Measurements from ENCODE around the gene CLTA.
"Not testable (repeated sequence)": the region's sequence is repeated elsewhere in the genome, so short reads cannot be mapped to it uniquely, and the experiment has no call there.

Gene CLTA

DNA sequence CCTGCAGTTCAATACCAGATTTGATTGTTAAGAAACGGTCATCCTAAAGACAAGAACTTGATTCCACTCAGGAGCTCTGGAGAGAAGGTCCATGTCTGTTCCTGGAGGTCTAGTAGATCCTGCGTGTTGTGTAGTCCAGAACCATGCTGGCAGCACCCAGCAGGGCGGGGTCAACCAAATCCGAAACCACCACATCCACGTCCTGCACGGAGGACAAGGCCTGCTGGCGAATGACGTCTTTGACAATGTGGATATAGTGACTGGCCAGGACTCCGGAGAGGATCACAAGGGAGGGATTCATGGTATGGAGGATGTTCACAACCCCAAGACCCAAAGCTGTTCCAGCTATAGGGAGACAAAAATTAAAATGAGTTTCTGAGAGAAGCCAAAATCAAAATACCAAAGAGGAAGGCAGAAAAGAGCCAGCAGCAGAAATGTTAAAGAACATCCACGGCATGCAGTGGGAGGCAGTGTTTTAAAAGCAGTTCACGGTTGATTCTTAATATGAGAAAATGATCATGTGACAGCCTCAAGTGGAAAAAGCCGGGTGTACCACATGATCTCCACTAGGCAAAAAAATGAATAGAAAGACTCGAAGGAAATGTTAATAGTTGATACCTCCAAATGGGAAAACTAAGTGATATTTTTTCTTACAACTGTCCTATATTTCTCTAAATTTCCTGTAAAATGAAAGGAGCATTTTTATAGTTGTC lies 26.7 kb downstream of the CLTA start:
- DNase-seq (ENCODE audit: low read depth), result no peak
- no peak overlapping the region for H3K4me3 ChIP-seq (ENCODE audit: low read length)
- TF ChIP-seq, protein P1, sequence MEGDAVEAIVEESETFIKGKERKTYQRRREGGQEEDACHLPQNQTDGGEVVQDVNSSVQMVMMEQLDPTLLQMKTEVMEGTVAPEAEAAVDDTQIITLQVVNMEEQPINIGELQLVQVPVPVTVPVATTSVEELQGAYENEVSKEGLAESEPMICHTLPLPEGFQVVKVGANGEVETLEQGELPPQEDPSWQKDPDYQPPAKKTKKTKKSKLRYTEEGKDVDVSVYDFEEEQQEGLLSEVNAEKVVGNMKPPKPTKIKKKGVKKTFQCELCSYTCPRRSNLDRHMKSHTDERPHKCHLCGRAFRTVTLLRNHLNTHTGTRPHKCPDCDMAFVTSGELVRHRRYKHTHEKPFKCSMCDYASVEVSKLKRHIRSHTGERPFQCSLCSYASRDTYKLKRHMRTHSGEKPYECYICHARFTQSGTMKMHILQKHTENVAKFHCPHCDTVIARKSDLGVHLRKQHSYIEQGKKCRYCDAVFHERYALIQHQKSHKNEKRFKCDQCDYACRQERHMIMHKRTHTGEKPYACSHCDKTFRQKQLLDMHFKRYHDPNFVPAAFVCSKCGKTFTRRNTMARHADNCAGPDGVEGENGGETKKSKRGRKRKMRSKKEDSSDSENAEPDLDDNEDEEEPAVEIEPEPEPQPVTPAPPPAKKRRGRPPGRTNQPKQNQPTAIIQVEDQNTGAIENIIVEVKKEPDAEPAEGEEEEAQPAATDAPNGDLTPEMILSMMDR (conservative IDR thresholded peaks at IDR 0.05; ENCODE audit: low read length), result no peak

DNA sequence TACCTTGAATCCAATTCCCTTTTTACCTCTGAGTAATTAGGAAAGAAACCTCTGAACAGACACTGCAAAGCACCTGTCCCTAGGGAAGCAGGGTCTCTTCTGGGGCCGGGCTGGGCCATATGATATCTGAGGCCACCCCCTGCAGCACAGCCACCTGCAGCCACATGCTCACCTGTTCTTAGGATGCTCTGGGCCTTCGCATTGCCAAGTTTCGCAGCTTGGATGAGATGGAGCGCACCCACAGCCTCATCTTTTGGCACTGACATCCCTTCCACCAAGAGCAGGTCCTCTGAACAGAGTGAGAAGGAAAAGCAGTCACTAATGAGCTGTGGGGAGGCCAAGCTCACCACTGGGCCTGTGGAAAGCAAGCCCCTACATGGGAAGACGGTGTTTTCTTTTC lies 27.3 kb downstream of the CLTA start:
- DNase-seq (ENCODE audit: low read depth), result no peak
- TF ChIP-seq, protein P1 (conservative IDR thresholded peaks at IDR 0.05; ENCODE audit: low read length), result no peak
- no peak overlapping the region for H3K4me3 ChIP-seq (ENCODE audit: low read length)

DNA sequence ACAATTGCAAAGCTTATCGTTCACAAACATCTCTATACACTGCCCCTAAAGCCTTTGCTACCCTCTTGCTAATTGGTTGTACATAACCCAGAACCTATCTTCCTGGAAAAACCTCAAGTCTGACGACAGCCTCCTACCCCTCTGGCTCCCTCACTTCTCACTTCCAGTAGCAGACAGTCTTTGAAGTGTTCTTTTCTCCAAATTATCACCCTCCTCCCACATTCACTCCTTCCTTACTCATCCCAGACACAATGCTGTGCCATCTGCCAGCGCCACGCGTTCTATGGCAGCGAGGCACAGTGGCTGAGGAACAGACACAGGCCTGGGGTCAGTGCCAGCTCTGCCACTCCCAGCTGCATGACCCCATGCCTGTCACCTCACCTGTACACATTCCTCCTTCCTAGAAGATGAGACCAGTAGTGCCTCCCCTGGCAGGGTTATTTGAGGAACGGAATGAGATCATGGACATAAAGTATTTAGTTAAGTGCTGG lies 27.7 kb downstream of the CLTA start:
- DNase-seq (ENCODE audit: low read depth), result no peak
- TF ChIP-seq, protein P1 (conservative IDR thresholded peaks at IDR 0.05; ENCODE audit: low read length), result no peak
- H3K4me3 ChIP-seq (ENCODE audit: low read length), result no peak overlapping the region

DNA sequence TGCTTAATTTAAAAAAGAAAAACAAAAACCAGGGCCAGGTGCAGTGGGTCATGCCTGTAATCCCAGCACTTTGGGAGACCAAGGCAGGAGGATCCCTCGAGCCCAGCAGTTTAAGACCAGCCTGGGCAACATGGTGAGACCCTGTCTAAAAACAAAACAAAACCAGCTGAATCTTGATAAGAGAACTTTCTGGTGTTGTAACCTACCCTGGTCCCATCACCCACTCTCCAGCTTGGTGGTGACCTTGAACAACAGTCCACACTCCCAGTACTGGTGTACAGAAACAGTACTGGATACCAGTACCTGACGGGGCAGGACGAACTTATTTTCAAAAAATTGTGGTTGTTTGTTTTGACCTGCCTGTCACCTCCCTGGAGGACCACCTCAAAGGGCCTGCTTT lies 30.9 kb downstream of the CLTA start:
- no peak overlapping the region for H3K4me3 ChIP-seq (ENCODE audit: low read length)
- no peak for DNase-seq (ENCODE audit: low read depth)
- TF ChIP-seq, protein P1 (conservative IDR thresholded peaks at IDR 0.05; ENCODE audit: low read length), result no peak

DNA sequence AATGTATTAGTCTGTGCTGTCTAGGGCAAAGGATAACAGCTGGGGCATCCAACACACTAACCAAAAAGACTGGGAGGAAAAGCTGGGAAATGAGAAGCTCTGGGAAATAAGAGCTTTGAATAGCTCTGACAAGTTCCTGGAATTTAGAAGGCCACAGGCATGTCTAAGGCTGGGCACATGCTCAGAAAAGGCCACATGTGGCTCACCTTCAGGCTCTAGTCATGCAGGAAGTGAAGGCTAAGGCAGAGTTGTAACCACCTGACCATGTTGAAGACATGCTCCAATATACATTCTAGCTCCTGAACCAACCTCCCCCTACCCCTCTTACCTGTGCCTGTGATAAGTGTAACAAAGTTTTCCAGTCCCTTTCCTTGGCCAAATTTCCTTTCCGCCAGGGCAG lies 31.7 kb downstream of the CLTA start:
- TF ChIP-seq, protein P1 (conservative IDR thresholded peaks at IDR 0.05; ENCODE audit: low read length), result no peak
- DNase-seq (ENCODE audit: low read depth), result peak; percentile 54
- H3K4me3 ChIP-seq (ENCODE audit: low read length), result no peak overlapping the region

DNA sequence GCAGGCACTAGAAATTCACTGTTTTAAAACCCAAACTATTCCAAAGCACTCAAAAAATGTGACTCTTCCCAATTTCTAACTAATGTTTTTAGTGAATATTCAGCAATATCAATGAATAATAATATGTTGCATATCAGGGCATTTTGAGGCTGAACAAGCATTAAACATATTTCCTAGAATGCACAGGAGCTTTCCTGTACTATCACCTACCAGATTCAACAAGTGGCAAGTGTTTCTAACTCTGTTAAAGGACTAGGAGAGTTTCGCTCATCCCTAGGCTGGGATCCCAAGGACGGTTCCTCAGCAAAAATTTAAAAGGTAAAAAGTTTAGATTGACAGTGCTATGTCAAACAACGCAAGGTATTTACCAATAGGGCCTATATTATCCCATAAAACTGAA lies 46.5 kb downstream of the CLTA start:
- DNase-seq (ENCODE audit: low read depth), result no peak
- H3K4me3 ChIP-seq (ENCODE audit: low read length), result no peak overlapping the region
- TF ChIP-seq, protein P1 (conservative IDR thresholded peaks at IDR 0.05; ENCODE audit: low read length), result no peak

DNA sequence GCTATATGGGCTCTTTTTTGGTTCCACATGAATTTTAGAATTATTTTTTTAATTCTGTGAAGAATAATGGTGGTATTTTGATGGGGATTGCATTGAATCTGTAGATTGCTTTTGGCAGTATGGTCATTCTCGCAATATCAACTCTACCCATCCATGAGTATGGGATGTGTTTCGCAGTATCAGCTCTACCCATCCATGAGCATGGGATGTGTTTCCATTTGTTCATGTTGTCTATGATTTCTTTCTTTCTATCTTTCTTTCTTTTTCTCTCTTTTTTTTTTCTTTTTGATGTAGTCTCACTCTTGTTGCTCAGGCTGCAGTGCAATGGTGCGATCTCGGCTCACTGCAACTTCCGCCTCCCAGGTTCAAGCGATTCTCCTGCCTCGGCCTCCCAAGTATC lies 48.5 kb downstream of the CLTA start:
- not testable (repeated sequence) for H3K4me3 ChIP-seq (ENCODE audit: low read length); DNase-seq (ENCODE audit: low read depth)

DNA sequence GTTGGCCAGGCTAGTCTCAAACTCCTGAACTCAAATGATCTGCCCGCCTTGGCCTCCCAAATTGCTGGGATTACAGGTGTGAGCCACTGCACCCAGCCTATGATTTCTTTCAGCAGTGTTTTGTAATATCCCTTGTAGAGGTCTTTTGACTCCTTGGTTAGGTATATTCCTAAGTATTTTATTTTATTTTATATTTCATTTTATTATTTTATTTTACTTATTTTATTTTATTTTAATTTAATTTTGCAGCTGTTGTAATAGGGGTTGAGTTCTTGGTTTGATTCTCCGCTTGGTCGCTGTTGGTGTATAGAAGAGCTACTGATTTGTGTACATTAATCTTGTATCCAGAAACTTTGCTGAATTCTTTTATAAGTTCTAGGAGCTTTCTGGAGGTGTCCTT lies 49.0 kb downstream of the CLTA start:
- not testable (repeated sequence) for H3K4me3 ChIP-seq (ENCODE audit: low read length); DNase-seq (ENCODE audit: low read depth)
